Stimulated activated CD4-positive, alpha-beta T cell treated with anti-CD3 and anti-CD28 coated beads, Interleukin-1b, Interleukin-23, amount 100 ng/mL, for 1 hour (primary cell): ENCODE measurements around the gene TICAM1.
"Not testable (repeated sequence)": the region's sequence is repeated elsewhere in the genome, so short reads cannot be mapped to it uniquely, and the experiment has no call there.

Experiments
- DNase-seq, 2 donors: peaks; one replicate each; pipeline ENCODE4 v3.0.0-alpha.2; 2020; ENCODE audit warnings: low read depth in 2 of 2

The TICAM1 gene

DNA sequence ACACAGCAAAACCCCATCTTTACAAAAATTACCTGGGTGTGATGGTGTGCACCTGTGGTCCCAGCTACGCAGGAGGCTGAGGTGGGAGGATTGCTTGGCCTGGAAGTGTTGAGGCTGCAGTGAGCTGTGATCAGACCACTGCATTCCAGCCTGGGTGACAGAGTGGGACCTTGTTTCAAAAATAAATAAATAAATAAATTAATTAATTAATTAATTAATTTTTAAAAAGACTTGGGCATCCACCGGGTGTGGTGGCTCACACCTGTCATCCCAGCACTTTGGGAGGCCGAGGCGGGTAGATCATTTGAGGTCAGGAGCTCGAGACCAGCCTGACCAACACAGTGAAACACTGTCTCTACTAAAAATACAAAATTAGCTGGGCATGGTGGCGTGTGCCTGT, 26.4 kb downstream of the TICAM1 start:
- not testable (repeated sequence) for DNase-seq

- peak; percentile 11 to 48 for DNase-seq
These were observed 27.5 kb downstream of the TICAM1 start for GRCh38 chr19:4803736-4804695.

- DNase-seq: no peak
These were observed 28.8 kb downstream of the TICAM1 start for GRCh38 chr19:4802711-4803110.

GRCh38 chr19:4801085-4801619, 30.4 kb downstream of the TICAM1 start:
- DNase-seq: no peak

DNA sequence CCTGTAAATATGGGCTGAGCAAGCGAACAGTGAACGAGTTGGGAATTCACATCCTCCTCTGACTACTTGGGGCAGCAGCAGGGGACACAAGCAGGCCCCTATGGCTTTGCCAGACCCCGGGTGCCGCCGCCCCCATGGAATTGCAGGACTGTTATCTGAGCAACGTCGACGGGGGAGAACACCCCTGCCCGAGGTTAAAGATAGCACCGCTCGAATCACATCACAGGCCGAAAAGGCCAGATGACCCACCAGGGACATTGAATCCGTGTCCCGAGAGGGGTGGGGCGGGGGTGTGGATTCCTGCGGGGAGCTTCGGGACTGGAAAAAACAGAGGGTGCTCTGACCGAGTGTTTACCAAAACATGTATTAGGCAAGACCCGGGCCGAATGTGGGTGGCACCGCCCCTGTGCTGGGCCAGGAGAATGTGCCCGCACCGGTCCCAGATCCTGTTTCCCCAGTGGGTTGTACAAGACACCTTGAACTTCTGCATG, 30.9 kb downstream of the TICAM1 start:
- no peak for DNase-seq

DNA sequence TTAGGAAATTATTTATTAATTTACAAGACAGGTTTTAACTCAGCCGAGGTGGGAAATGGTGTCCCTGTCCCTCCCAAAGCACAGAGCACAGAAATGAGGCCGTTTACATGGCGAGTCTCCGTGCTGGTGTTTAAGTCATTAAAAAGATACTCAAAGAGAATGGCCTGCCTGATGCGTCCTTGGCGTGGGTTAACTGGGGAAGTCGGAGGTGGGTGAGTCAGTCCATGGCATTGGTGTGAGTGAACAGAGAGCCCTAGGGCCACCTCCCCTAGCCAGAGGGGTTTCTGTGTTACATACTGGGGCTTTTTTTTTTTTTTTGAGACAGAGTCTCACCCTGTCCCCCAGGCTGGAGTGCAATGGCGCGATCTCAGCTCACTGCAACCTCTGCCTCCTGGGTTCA, 36.1 kb downstream of the TICAM1 start:
- no peak for DNase-seq

DNA sequence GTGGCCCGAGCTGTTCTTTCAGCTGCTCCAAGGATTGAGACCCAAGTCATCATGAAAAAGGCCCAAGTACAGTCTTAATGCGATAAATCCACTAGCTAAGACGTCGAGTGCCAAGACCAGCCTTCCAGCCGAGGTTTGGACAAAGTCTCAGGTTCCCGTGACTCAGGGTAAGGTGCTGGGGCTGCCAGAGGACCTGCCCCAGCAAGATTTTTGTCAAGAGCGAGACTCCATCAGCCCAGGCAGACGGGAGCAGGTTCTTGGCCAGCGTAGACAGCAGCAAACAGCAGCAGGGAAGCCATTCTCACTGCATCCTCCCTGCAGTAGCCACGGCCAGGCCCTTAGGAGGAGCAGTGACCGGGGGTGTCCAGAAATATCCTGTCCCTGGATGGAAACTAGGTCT, 36.5 kb downstream of the TICAM1 start:
- no peak for DNase-seq

DNA sequence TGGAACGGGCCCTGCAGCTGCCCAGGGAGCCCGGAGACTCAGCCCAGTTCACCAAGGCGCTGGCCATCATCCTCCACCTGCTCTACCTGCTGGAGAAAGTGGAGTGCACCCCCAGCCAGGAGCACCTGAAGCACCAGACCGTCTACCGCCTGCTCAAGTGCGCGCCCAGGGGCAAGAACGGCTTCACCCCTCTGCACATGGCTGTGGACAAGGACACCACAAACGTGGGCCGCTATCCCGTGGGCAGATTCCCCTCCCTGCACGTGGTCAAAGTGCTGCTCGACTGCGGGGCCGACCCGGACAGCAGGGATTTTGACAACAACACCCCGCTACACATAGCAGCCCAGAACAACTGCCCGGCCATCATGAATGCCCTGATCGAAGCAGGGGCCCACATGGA, 38.2 kb downstream of the TICAM1 start:
- not testable (repeated sequence) for DNase-seq

- not testable (repeated sequence) for DNase-seq
These were observed 38.7 kb downstream of the TICAM1 start for GRCh38 chr19:4792866-4793195.

DNA sequence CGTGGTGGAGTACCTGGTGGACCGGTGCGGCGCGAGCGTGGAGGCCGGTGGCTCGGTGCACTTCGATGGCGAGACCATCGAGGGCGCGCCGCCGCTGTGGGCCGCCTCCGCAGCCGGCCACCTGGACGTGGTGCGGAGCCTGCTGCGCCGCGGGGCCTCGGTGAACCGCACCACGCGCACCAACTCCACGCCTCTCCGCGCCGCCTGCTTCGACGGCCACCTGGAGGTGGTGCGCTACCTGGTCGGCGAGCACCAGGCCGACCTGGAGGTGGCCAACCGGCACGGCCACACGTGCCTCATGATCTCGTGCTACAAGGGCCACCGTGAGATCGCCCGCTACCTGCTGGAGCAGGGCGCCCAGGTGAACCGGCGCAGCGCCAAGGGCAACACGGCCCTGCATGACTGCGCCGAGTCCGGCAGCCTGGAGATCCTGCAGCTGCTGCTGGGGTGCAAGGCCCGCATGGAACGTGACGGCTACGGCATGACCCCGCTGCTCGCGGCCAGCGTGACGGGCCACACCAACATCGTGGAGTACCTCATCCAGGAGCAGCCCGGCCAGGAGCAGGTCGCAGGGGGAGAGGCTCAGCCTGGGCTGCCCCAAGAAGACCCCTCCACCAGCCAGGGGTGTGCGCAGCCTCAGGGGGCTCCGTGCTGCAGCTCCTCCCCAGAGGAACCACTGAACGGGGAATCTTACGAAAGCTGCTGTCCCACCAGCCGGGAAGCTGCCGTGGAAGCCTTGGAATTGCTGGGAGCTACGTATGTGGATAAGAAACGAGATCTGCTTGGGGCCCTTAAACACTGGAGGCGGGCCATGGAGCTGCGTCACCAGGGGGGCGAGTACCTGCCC, 39.3 kb downstream of the TICAM1 start:
- not testable (repeated sequence) for DNase-seq

- DNase-seq: peak; percentile 97
These were observed 40.1 kb downstream of the TICAM1 start, which contains the start of gene FEM1A for GRCh38 chr19:4791183-4792018. Gene FEM1A, plus strand, starts transcription at chr19:4791734. Its CDS starts 121 bp downstream, at chr19:4791855.

GRCh38 chr19:4786412-4787016, 45.0 kb downstream of the TICAM1 start:
- DNase-seq: not testable (repeated sequence)

DNA sequence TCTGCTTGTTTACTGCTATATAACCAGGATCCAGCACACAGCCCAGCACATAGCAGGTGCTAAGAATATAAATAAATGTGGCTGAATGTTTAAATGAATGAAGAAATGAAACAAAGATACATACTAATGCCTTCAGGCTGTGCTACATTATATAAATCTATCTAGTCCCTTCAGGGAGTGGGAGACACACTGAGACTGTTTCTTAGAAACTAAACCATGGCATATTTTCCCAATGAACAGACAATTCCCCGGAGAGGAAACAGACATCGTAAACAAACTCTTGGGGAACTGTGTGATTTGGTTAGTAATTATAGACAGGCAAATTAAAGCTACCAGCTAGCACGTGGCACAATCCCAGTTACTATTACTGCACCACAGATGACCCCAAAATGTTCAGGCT, 49.7 kb downstream of the TICAM1 start:
- DNase-seq: no peak

GRCh38 chr19:4780860-4781259, 50.7 kb downstream of the TICAM1 start:
- DNase-seq: no peak

DNA sequence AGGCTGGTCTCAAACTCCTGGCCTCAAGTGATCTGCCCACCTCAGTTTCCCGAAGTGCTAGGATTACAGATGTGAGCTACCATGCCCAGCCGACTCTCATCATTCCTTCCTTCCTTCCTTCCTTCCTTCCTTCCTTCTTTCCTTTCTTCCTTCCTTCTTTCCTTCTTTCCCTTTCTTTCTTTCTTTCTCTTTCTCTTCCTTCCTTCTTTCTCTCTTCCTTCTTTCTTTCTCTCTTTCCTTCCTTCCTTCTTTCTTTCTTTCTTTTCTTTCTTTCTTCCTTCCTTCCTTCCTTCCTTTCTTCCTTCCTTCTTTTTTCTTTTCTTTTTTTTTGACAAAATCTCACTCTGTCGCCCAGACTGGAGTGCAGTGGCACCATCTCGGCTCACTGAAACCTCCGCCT, 53.4 kb downstream of the TICAM1 start:
- not testable (repeated sequence) for DNase-seq

GRCh38 chr19:4776436-4777211, 54.9 kb downstream of the TICAM1 start:
- DNase-seq: no peak

DNA sequence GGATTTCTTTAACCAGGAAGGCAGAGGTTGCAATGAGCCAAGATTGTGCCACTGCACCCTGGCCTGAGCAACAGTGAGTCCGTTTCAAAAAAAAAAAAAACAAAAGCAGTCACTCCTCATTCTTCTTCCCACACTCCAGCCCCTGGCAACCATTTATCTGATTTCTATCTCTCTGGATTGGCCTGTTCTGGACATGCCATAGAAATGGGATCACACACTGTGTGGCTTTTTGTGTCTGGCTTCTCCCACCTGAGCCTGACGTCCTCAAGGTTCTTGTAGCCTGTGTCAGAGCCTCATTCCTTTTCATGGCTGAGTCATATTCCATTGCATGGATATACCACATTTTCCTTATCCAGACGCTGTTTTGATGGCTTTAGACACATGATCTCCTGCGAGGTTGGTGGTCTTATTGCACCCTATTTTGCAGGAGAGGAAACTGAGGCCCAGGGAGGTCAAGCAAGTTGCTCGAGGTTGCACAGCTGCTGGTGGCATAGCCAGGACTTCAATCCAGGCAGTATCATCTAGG, 55.8 kb downstream of the TICAM1 start:
- no peak for DNase-seq

- DNase-seq: no peak
These were observed 57.4 kb downstream of the TICAM1 start for GRCh38 chr19:4774136-4774535.

- DNase-seq: no peak
These were observed 58.4 kb downstream of the TICAM1 start for GRCh38 chr19:4773047-4773640.
